Measurements from ENCODE around the gene SGPP1. TPM values are rescaled to one million over a fixed set of nuclear protein-coding genes. Genes with fewer than 3 reads are reported as not detected.

The SGPP1 gene
- total RNA-seq, 1 experiment from 2014 or later = 5.5 TPM

- H4K5ac ChIP-seq (ENCODE audit: insufficient read length, low read depth, low read length) = no peak overlapping the region
- H4K91ac ChIP-seq (ENCODE audit: insufficient read length, low read depth, low read length) = no peak overlapping the region
- no peak for DNase-seq
- no peak overlapping the region for H2AFZ ChIP-seq (ENCODE audit: low read length)
- no peak overlapping the region for H2BK20ac ChIP-seq (ENCODE audit: low read depth, low read length, poor library complexity, severe bottlenecking)
- H3K4me2 ChIP-seq (ENCODE audit: insufficient read depth, insufficient read length, low read length) = no peak overlapping the region
- no peak overlapping the region for H2AK5ac ChIP-seq (ENCODE audit: insufficient read length, low read length)
- H3K79me2 ChIP-seq (ENCODE audit: insufficient read depth, low read length) = no peaks in the 10 kb centered on the region
- no peaks in the 10 kb centered on the region for H4K20me1 ChIP-seq (ENCODE audit: control insufficient read depth, insufficient read depth, insufficient read length)
- H3T11ph ChIP-seq (ENCODE audit: low read length) = no peak overlapping the region
- no peak overlapping the region for H2BK5ac ChIP-seq (ENCODE audit: insufficient read length, low read length)
- H3K4ac ChIP-seq (ENCODE audit: low read depth, low read length) = no peak overlapping the region
- no peak for TF ChIP-seq CTCF (conservative IDR thresholded peaks at IDR 0.05)
- Mint-ChIP-seq H3K4me1 (peaks cover 2% of the 10 kb centered on the region in 2 experiments; a peak in 2 of 4 replicates), H3K36me3 (ENCODE audit: insufficient read depth in 1 of 3, low read depth in 3 of 3) (peaks cover 10 to 21% (median 16%) of the 10 kb centered on the region in 3 experiments), H3K4me3 (no peak overlapping the region), H3K27ac (no peak overlapping the region), H3K27me3 (ENCODE audit: low read depth) (no peaks in the 10 kb centered on the region), H3K9me3 (peaks cover 14 to 18% of the 10 kb centered on the region in 2 experiments; a peak in 4 of 5 replicates)
- no CpG with 5 or more reads among the region's 2 CpGs for WGBS (ENCODE audit: extremely low coverage, insufficient read length, low lambda C conversion rate)
- no peak overlapping the region for H3K56ac ChIP-seq (ENCODE audit: insufficient read length, low read depth, low read length)
- no peak overlapping the region for H3K9ac ChIP-seq (ENCODE audit: extremely low read depth, insufficient read length, low read length)
- H3K27me3 ChIP-seq (ENCODE audit: insufficient read depth, low read length) = no peaks in the 10 kb centered on the region
- no peak overlapping the region for H2BK120ac ChIP-seq (ENCODE audit: low read depth, low read length, poor library complexity, severe bottlenecking)
- H3K9me3 ChIP-seq (ENCODE audit: control insufficient read depth, low read depth, low read length) = no peaks in the 10 kb centered on the region
- no peaks in the 10 kb centered on the region for H3K79me1 ChIP-seq (ENCODE audit: insufficient read depth, low read depth, low read length, poor library complexity, severe bottlenecking)
- no peaks in the 10 kb centered on the region for H3K4me1 ChIP-seq (ENCODE audit: insufficient read depth, low read length)
- no peaks in the 10 kb centered on the region for H3K23me2 ChIP-seq (ENCODE audit: insufficient read length, low read depth, low read length, poor library complexity, severe bottlenecking)
- H2BK12ac ChIP-seq (ENCODE audit: insufficient read length, low read depth, low read length) = no peak overlapping the region
- no peak overlapping the region for H3K14ac ChIP-seq (ENCODE audit: insufficient read depth, low read length)
- H3K27ac ChIP-seq (ENCODE audit: insufficient read length, low read depth, low read length) = no peak overlapping the region
- no peak overlapping the region for H3K23ac ChIP-seq (ENCODE audit: insufficient read length, low read depth, low read length)
- H4K8ac ChIP-seq (replicated peaks; ENCODE audit: insufficient read length, low read depth, low read length) = no peak overlapping the region
- H3K18ac ChIP-seq (ENCODE audit: insufficient read length, low read depth, low read length) = no peak overlapping the region
- H2BK15ac ChIP-seq (ENCODE audit: low read depth, low read length) = no peak overlapping the region
These were observed 14.8 kb downstream of the SGPP1 start for GRCh38 chr14:63713058-63713457.

Data from H9 (cell line).